Upper lobe of left lung (tissue), 6 donors: ENCODE data around the gene C12orf57. TPM values are rescaled to one million over a fixed set of nuclear protein-coding genes. Genes with fewer than 3 reads are reported as not detected.

ENCODE experiments used
- ATAC-seq, 2 donors: fragments of 200-7000 bp; cut with Tn5 transposase; one replicate each; pipeline ENCODE4 v1.9.1; 2022; ENCODE audit warnings: mild to moderate bottlenecking in 2 of 2, moderate library complexity in 2 of 2; ENCODE audit not compliant: low FRiP score in 2 of 2
- DNase-seq, 2 donors: peaks; one replicate each; pipeline ENCODE4 v3.0.0-alpha.2; 2019 to 2020
- H3K27ac ChIP-seq, 4 donors: fragments of 200-600 bp; sonication (generic); one replicate each; pipeline ENCODE4 v1.5.1; 2016 to 2019
- H3K27me3 ChIP-seq, 4 donors: fragments of 200-600 bp; sonication (generic); one replicate each; pipeline ENCODE4 v1.5.1; 2017 to 2019
- H3K36me3 ChIP-seq, 4 donors: fragments of 200-600 bp; sonication (generic); one replicate each; pipeline ENCODE4 v1.5.1; 2016 to 2019
- H3K4me1 ChIP-seq, 4 donors: fragments of 200-600 bp; sonication (generic); one replicate each; pipeline ENCODE4 v1.5.1; 2018 to 2019
- H3K4me3 ChIP-seq, 4 donors: fragments of 200-600 bp; sonication (generic); one replicate each; pipeline ENCODE4 v1.5.1; 2017 to 2019; ENCODE audit warnings: mild to moderate bottlenecking in 2 of 4, moderate library complexity in 1 of 4
- H3K9me3 ChIP-seq, 4 donors: fragments of 200-600 bp; sonication (generic); one replicate each; pipeline ENCODE4 v1.5.1; 2018 to 2019
- CTCF ChIP-seq, 6 experiments: fragments of 450-650 bp in 4 of 6; fragments of 200-600 bp in 2 of 6; sonication (generic) in 2 of 6; IDR thresholded peaks; one replicate each; pipeline ENCODE4 v1.5.1; 2016 to 2019; ENCODE audit warnings: antibody characterized with exemption in 6 of 6
- EP300 ChIP-seq, 4 donors: sonication (generic); formaldehyde crosslinking; IDR thresholded peaks; one replicate each; pipeline ENCODE4 v1.5.1; 2017; ENCODE audit warnings: antibody characterized with exemption in 4 of 4, control low read depth in 2 of 4
- POLR2A ChIP-seq, 4 donors: fragments of 450-650 bp; IDR thresholded peaks; one replicate each; pipeline ENCODE4 v1.5.1; 2016 to 2017; ENCODE audit warnings: antibody characterized with exemption in 4 of 4, mild to moderate bottlenecking in 2 of 4
- POLR2AphosphoS5 ChIP-seq, 2 donors: sonication (generic); formaldehyde crosslinking; IDR thresholded peaks; one replicate each; pipeline ENCODE4 v1.5.1; 2017; ENCODE audit warnings: antibody characterized with exemption in 2 of 2
- WGBS, 2 donors: methylation state at CpG; one replicate each; pipeline ENCODE4 v1.1.5; 2017 to 2018; 5-methylcytosine and 5-hydroxymethylcytosine counted together
- total RNA-seq, 6 donors: library from RNA; depleted of rRNA in 4 of 6; stranded (reverse); fragments of >200 nt in 4 of 6; gene quantifications; one replicate each; pipeline versions ENCODE4 v1.1.0 to v1.2.1, GENCODE V29; 2016 to 2021
- donor health status: DM: no; HTN: no; CAD: no; lungs with moderate emphysema.
- donor health status: DM: no; HTN: yes; CAD: no; lungs with severe emphysema.

Gene C12orf57
- total RNA-seq, 6 donors from 2014 or later = 83.8 to 291 (median 179) TPM

DNA sequence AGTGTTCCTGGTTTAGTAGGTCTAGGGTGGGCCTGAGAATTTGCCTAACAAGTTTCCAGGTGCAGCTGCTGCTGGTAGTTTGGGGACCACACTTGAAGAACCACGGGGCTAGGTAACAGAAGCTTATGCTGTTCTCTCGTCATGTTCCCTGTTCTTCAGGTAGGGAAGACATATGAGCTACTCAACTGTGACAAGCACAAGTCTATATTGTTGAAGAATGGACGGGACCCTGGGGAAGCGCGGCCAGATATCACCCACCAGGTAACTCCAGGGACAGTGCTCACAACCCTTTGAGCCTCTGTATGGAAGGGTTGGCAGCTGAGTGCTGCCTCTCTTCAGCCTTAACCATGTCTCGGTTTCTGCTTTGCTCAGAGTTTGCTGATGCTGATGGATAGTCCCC is 30.4 kb downstream of the C12orf57 start:
- 90 to 95% methylated on average over 2 to 6 of the region's 6 CpGs for WGBS, 2 donors
- H3K27me3 ChIP-seq = no peaks in the 10 kb centered on the region
- H3K27ac ChIP-seq = no peak overlapping the region
- peaks cover 18 to 41% (median 34%) of the 10 kb centered on the region in 4 donors for H3K4me1 ChIP-seq
- no peaks in the 10 kb centered on the region for H3K9me3 ChIP-seq
- DNase-seq (no peak), ATAC-seq (no peak)
- no peak for TF ChIP-seq CTCF (IDR thresholded peaks at IDR 0.05)
- H3K36me3 ChIP-seq = peaks cover 33 to 55% (median 43%) of the 10 kb centered on the region in 4 donors
- H3K4me3 ChIP-seq = no peak overlapping the region

DNA sequence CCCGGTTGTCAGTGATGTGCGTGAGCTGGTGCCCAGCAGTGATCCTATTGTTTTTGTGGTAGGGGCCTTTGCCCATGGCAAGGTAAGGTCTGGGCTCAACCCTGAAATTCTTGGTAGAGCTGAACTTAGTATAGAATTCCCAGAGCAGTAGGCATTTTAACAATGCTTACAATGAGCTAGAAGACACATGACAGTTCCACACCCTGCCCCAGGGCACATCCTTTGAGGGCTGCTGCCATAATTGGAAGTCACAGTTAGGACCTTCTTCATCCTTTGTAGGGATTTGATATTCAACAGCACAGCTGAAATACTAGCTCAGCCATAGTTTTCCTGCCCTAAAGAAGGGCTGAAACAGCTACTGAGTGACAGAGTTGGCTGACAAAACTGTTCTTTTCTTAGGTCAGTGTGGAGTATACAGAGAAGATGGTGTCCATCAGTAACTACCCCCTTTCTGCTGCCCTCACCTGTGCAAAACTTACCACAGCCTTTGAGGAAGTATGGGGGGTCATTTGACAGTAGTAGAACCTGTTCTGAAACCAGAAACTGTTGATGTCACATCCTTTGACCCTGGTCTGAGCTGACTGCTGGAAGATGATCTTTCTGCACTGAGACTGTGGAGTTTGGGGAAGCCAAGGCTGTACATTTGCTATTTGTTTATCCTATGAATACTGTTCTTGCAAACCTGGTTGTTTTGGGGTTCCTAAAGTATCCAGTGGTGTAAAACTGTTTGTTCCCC is 31.6 kb downstream of the C12orf57 start:
- peaks cover 38 to 67% (median 50%) of the 10 kb centered on the region in 4 donors for H3K36me3 ChIP-seq

GRCh38 chr12:6977653-6978052 is 33.8 kb downstream of the C12orf57 start:
- H3K27ac ChIP-seq = peak overlapping the region; percentile 57 to 79 (median 67)
- TF ChIP-seq POLR2A (IDR thresholded peaks at IDR 0.05) (no peak), CTCF (IDR thresholded peaks at IDR 0.05) (no peak), POLR2AphosphoS5 (IDR thresholded peaks at IDR 0.05) (no peak), EP300 (IDR thresholded peaks at IDR 0.05) (no peak)
- no peak overlapping the region for H3K4me3 ChIP-seq
- peaks cover 59 to 89% (median 71%) of the 10 kb centered on the region in 4 donors for H3K36me3 ChIP-seq
- 74 to 85% methylated on average over 10 of the region's 10 CpGs for WGBS, 2 donors
- no peak for DNase-seq
- no peaks in the 10 kb centered on the region for H3K27me3 ChIP-seq
- no peaks in the 10 kb centered on the region for H3K9me3 ChIP-seq
- ATAC-seq = no peak
- H3K4me1 ChIP-seq = peaks cover 0 to 41% (median 28%) of the 10 kb centered on the region in 4 donors

More for the DNA sequence above, 31.6 kb downstream of the C12orf57 start:
- TF ChIP-seq CTCF (IDR thresholded peaks at IDR 0.05) (no peak), POLR2A (IDR thresholded peaks at IDR 0.05) (no peak), POLR2AphosphoS5 (IDR thresholded peaks at IDR 0.05) (no peak), EP300 (IDR thresholded peaks at IDR 0.05) (no peak)
- H3K27me3 ChIP-seq = no peaks in the 10 kb centered on the region
- H3K4me1 ChIP-seq = peaks cover 11 to 42% (median 34%) of the 10 kb centered on the region in 4 donors
- H3K4me3 ChIP-seq = no peak overlapping the region
- DNase-seq = no peak
- 90 to 94% methylated on average over 2 of the region's 2 CpGs for WGBS, 2 donors
- H3K9me3 ChIP-seq = no peaks in the 10 kb centered on the region
- H3K27ac ChIP-seq = peak overlapping the region in 1 of 4 donors; percentile 5
- no peak for ATAC-seq

DNA sequence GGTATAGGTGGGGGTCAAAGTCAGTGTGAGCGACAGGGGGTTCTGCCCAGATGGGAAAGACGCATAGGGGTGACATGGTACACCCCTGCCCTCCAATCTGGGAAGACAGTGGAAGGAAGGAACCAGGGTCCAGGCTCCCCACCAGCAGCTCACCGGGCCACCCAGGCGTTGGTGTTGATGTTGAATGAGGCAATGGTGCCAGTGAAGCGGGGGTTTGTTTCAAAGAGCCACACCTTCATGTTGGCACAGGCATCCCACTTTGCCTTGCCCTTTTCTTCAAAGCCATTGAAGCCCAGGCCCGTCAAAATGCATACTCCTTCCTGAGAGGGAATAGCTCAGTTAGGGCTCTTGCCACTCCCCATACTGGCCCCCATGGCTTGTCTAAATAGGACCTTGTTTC is 34.4 kb downstream of the C12orf57 start:
- no peaks in the 10 kb centered on the region for H3K27me3 ChIP-seq
- DNase-seq (no peak), ATAC-seq (peak in 1 of 2 donors; percentile 9)
- peaks cover 0 to 41% (median 28%) of the 10 kb centered on the region in 4 donors for H3K4me1 ChIP-seq
- no peak overlapping the region for H3K4me3 ChIP-seq
- no peaks in the 10 kb centered on the region for H3K9me3 ChIP-seq
- peaks cover 64 to 94% (median 72%) of the 10 kb centered on the region in 4 donors for H3K36me3 ChIP-seq
- 70 to 71% methylated on average over 6 of the region's 6 CpGs for WGBS, 2 donors
- TF ChIP-seq POLR2AphosphoS5 (IDR thresholded peaks at IDR 0.05) (no peak), POLR2A (IDR thresholded peaks at IDR 0.05) (no peak), EP300 (IDR thresholded peaks at IDR 0.05) (no peak), CTCF (IDR thresholded peaks at IDR 0.05) (no peak)
- H3K27ac ChIP-seq = peak overlapping the region; percentile 57 to 79 (median 67)
